ENCODE measurements around the gene IFNL1. TPM values are rescaled to one million over a fixed set of nuclear protein-coding genes. Genes with fewer than 3 reads are reported as not detected.

Gene IFNL1
- total RNA-seq: under 1 TPM; 0.38 to 0.43 TPM

GRCh38 chr19:39296055-39296645 lies at the start of gene IFNL1:
TSS of gene IFNL1 (plus strand) at chr19:39296407. CDS start at chr19:39296422, 15 bp downstream.
- ChIA-PET POLR2A (interaction anchor here (0.6 kb wide), 1 partner anchor 486 kb away, joined by 3 read pairs; no protein-coding TSS in a partner anchor), CTCF (no interaction called here)
- no peak for DNase-seq
- H3K27ac Mint-ChIP-seq: no peak within 1 kb of the TSS
- no peaks in the 10 kb centered on the region for H3K36me3 Mint-ChIP-seq (ENCODE audit: low read depth)
- H3K9me3 Mint-ChIP-seq: no peaks in the 10 kb centered on the region
- H3K4me1 Mint-ChIP-seq: peaks cover 42% of the 10 kb centered on the region
- no peak within 1 kb of the TSS for H3K4me3 Mint-ChIP-seq
- peaks cover 10% of the 10 kb centered on the region for H3K27me3 Mint-ChIP-seq

- no peak overlapping the region for H3K27ac Mint-ChIP-seq
- peaks cover 4% of the 10 kb centered on the region for H3K4me1 Mint-ChIP-seq
- H3K36me3 Mint-ChIP-seq (ENCODE audit: low read depth): no peaks in the 10 kb centered on the region
- no peaks in the 10 kb centered on the region for H3K9me3 Mint-ChIP-seq
- H3K4me3 Mint-ChIP-seq: no peak overlapping the region
- CTCF ChIA-PET: interaction anchor here (0.6 kb wide), 1 partner anchor 36 kb away, joined by 6 read pairs; no protein-coding TSS in a partner anchor
- DNase-seq: no peak
- H3K27me3 Mint-ChIP-seq: peaks cover 7% of the 10 kb centered on the region
- POLR2A ChIA-PET: no interaction called here
Measured at GRCh38 chr19:39246951-39247669, 49.1 kb upstream of the IFNL1 start.

GRCh38 chr19:39247701-39248664 lies 48.2 kb upstream of the IFNL1 start:
- Mint-ChIP-seq H3K4me1 (peaks cover 4% of the 10 kb centered on the region), H3K9me3 (no peaks in the 10 kb centered on the region), H3K27ac (no peak overlapping the region), H3K36me3 (ENCODE audit: low read depth) (no peaks in the 10 kb centered on the region), H3K27me3 (peaks cover 7% of the 10 kb centered on the region), H3K4me3 (no peak overlapping the region)
- CTCF ChIA-PET: interaction anchor here (0.6 kb wide), 1 partner anchor 36 kb away, joined by 6 read pairs; no protein-coding TSS in a partner anchor
- DNase-seq: no peak
- POLR2A ChIA-PET: no interaction called here

GRCh38 chr19:39248806-39249205 lies 47.4 kb upstream of the IFNL1 start, which contains the start of gene IFNL4:
TSS of gene IFNL4 (minus strand) at chr19:39248856.
- peaks cover 4% of the 10 kb centered on the region for H3K4me1 Mint-ChIP-seq
- no peak within 1 kb of the TSS for H3K4me3 Mint-ChIP-seq
- peaks cover 10% of the 10 kb centered on the region for H3K27me3 Mint-ChIP-seq
- H3K36me3 Mint-ChIP-seq (ENCODE audit: low read depth): no peaks in the 10 kb centered on the region
- no peak within 1 kb of the TSS for H3K27ac Mint-ChIP-seq
- H3K9me3 Mint-ChIP-seq: no peaks in the 10 kb centered on the region
- ChIA-PET POLR2A (interaction anchor here (0.9 kb wide), 1 partner anchor 142 kb away, joined by 3 read pairs; the partner anchor contains the start of genes MED29 and PAF1), CTCF (no interaction called here)
- DNase-seq: no peak

- H3K36me3 Mint-ChIP-seq (ENCODE audit: low read depth): no peaks in the 10 kb centered on the region
- H3K4me3 Mint-ChIP-seq: no peak overlapping the region
- no peak overlapping the region for H3K27ac Mint-ChIP-seq
- DNase-seq: no peak
- peaks cover 10% of the 10 kb centered on the region for H3K27me3 Mint-ChIP-seq
- ChIA-PET CTCF (no interaction called here), POLR2A (no interaction called here)
- no peaks in the 10 kb centered on the region for H3K9me3 Mint-ChIP-seq
- peaks cover 4% of the 10 kb centered on the region for H3K4me1 Mint-ChIP-seq
Measured at GRCh38 chr19:39251081-39251480, 45.1 kb upstream of the IFNL1 start.

- Mint-ChIP-seq H3K36me3 (ENCODE audit: low read depth) (no peaks in the 10 kb centered on the region), H3K27ac (no peak overlapping the region), H3K9me3 (no peaks in the 10 kb centered on the region), H3K27me3 (peaks cover 13% of the 10 kb centered on the region), H3K4me3 (no peak overlapping the region), H3K4me1 (peaks cover 4% of the 10 kb centered on the region)
- ChIA-PET POLR2A (no interaction called here), CTCF (interaction anchor here (0.9 kb wide), 1 partner anchor 21 kb away, joined by 3 read pairs; no protein-coding TSS in a partner anchor)
- DNase-seq: no peak
Measured at GRCh38 chr19:39251846-39252245, 44.4 kb upstream of the IFNL1 start.

GRCh38 chr19:39252458-39252857 lies 43.7 kb upstream of the IFNL1 start:
- H3K27me3 Mint-ChIP-seq: peaks cover 12% of the 10 kb centered on the region
- ChIA-PET CTCF (interaction anchor here (0.9 kb wide), 1 partner anchor 21 kb away, joined by 3 read pairs; no protein-coding TSS in a partner anchor), POLR2A (interaction anchor here (1.2 kb wide), 1 partner anchor 12 kb away, joined by 3 read pairs; no protein-coding TSS in a partner anchor)
- no peaks in the 10 kb centered on the region for H3K9me3 Mint-ChIP-seq
- no peaks in the 10 kb centered on the region for H3K36me3 Mint-ChIP-seq (ENCODE audit: low read depth)
- H3K4me3 Mint-ChIP-seq: no peak overlapping the region
- H3K27ac Mint-ChIP-seq: no peak overlapping the region
- no peaks in the 10 kb centered on the region for H3K4me1 Mint-ChIP-seq
- no peak for DNase-seq

- Mint-ChIP-seq H3K4me1 (peaks cover 5% of the 10 kb centered on the region), H3K36me3 (ENCODE audit: low read depth) (no peaks in the 10 kb centered on the region), H3K27ac (no peak overlapping the region), H3K27me3 (peaks cover 12% of the 10 kb centered on the region), H3K9me3 (no peaks in the 10 kb centered on the region), H3K4me3 (no peak overlapping the region)
- no peak for DNase-seq
- ChIA-PET CTCF (no interaction called here), POLR2A (interaction anchor here (1.2 kb wide), 1 partner anchor 13 kb away, joined by 3 read pairs; no protein-coding TSS in a partner anchor)
Measured at GRCh38 chr19:39253374-39254149, 42.6 kb upstream of the IFNL1 start.

- Mint-ChIP-seq H3K4me1 (peaks cover 5% of the 10 kb centered on the region), H3K27ac (no peak overlapping the region), H3K9me3 (no peaks in the 10 kb centered on the region), H3K27me3 (peaks cover 9% of the 10 kb centered on the region), H3K4me3 (no peak overlapping the region), H3K36me3 (ENCODE audit: low read depth) (no peaks in the 10 kb centered on the region)
- no peak for DNase-seq
- ChIA-PET CTCF (no interaction called here), POLR2A (no interaction called here)
Measured at GRCh38 chr19:39254531-39255345, 41.5 kb upstream of the IFNL1 start.

GRCh38 chr19:39257227-39257626 lies 39.0 kb upstream of the IFNL1 start:
- DNase-seq: no peak
- CTCF ChIA-PET: no interaction called here
- H3K4me1 Mint-ChIP-seq: peaks cover 5% of the 10 kb centered on the region
- H3K36me3 Mint-ChIP-seq (ENCODE audit: low read depth): no peaks in the 10 kb centered on the region
- H3K27me3 Mint-ChIP-seq: peaks cover 21% of the 10 kb centered on the region
- H3K4me3 Mint-ChIP-seq: no peak overlapping the region
- H3K9me3 Mint-ChIP-seq: no peaks in the 10 kb centered on the region
- POLR2A ChIA-PET: no interaction called here
- no peak overlapping the region for H3K27ac Mint-ChIP-seq

- CTCF ChIA-PET: no interaction called here
- H3K4me3 Mint-ChIP-seq: no peak overlapping the region
- peaks cover 45% of the 10 kb centered on the region for H3K27me3 Mint-ChIP-seq
- POLR2A ChIA-PET: interaction anchor here (0.7 kb wide), 1 partner anchor 38 kb away, joined by 3 read pairs; no protein-coding TSS in a partner anchor
- H3K9me3 Mint-ChIP-seq: no peaks in the 10 kb centered on the region
- no peak overlapping the region for H3K27ac Mint-ChIP-seq
- peaks cover 5% of the 10 kb centered on the region for H3K4me1 Mint-ChIP-seq
- DNase-seq: no peak
- no peaks in the 10 kb centered on the region for H3K36me3 Mint-ChIP-seq (ENCODE audit: low read depth)
Measured at GRCh38 chr19:39261704-39262103, 34.5 kb upstream of the IFNL1 start.

GRCh38 chr19:39262496-39262895 lies 33.7 kb upstream of the IFNL1 start:
- Mint-ChIP-seq H3K27ac (no peak overlapping the region), H3K9me3 (no peaks in the 10 kb centered on the region), H3K4me1 (peaks cover 5% of the 10 kb centered on the region), H3K27me3 (peaks cover 43% of the 10 kb centered on the region), H3K36me3 (ENCODE audit: low read depth) (no peaks in the 10 kb centered on the region), H3K4me3 (no peak overlapping the region)
- ChIA-PET CTCF (no interaction called here), POLR2A (no interaction called here)
- DNase-seq: no peak
